Colonic mucosa (tissue), 4 donors: ENCODE data around the gene C9orf153. TPM values are rescaled to one million over a fixed set of nuclear protein-coding genes. Genes with fewer than 3 reads are reported as not detected.

ENCODE experiments used
- DNase-seq: peaks from one replicate; pipeline ENCODE4 v3.0.0-alpha.2; 2020
- H3K27ac ChIP-seq: fragments of 200-600 bp; one replicate; pipeline ENCODE4 v1.8.0; 2021
- H3K27me3 ChIP-seq: fragments of 200-600 bp; one replicate; pipeline ENCODE4 v1.8.0; 2021
- H3K36me3 ChIP-seq: fragments of 200-600 bp; one replicate; pipeline ENCODE4 v1.8.0; 2021
- H3K4me1 ChIP-seq: fragments of 200-600 bp; one replicate; pipeline ENCODE4 v1.8.0; 2021; ENCODE audit warnings: mild to moderate bottlenecking
- H3K4me3 ChIP-seq: fragments of 200-600 bp; one replicate; pipeline ENCODE4 v1.8.0; 2021
- H3K9ac ChIP-seq, 2 donors: one replicate each; pipeline ENCODE4 v1.7.0; 2013; ENCODE audit warnings: control low read depth in 2 of 2, low read depth in 2 of 2, low read length in 2 of 2
- H3K9me3 ChIP-seq: fragments of 200-600 bp; one replicate; pipeline ENCODE4 v1.8.0; 2021
- intact Hi-C: fragments of 100-400 bp; cut with DNase I; formaldehyde crosslinking; loops from one replicate; pipeline ENCODE4 v1.14.1; 2022
- total RNA-seq, 2 donors: library from RNA; stranded (reverse); fragmentation: NEBNext Ultra II Directional in 1 of 2; extraction: Animal tissue kit (Norgen Biotek cat#: 25700) in 1 of 2; gene quantifications; one replicate each; pipeline ENCODE4 v1.2.1, GENCODE V29; 2021
- TF ChIP-seq, protein P1 (sequence below): fragments of 200-600 bp; IDR thresholded peaks from one replicate; pipeline ENCODE4 v1.8.0; 2022; ENCODE audit warnings: antibody characterized with exemption, mild to moderate bottlenecking
- donor health status: healthy.
- donor health status: DM: no; HTN: no; CAD: no.
- donor health status: DM: no; HTN: no; CAD: no.

Gene C9orf153
- total RNA-seq, 2 donors from 2014 or later, result not detected

- Histone ChIP-seq H3K27me3 (no peaks in the 10 kb centered on the region), H3K4me1 (no peaks in the 10 kb centered on the region), H3K9ac (no peak overlapping the region), H3K36me3 (no peaks in the 10 kb centered on the region), H3K4me3 (no peak overlapping the region), H3K27ac (no peak overlapping the region), H3K9me3 (no peaks in the 10 kb centered on the region)
- intact Hi-C loops, result no loop called here
- TF ChIP-seq, protein P1, sequence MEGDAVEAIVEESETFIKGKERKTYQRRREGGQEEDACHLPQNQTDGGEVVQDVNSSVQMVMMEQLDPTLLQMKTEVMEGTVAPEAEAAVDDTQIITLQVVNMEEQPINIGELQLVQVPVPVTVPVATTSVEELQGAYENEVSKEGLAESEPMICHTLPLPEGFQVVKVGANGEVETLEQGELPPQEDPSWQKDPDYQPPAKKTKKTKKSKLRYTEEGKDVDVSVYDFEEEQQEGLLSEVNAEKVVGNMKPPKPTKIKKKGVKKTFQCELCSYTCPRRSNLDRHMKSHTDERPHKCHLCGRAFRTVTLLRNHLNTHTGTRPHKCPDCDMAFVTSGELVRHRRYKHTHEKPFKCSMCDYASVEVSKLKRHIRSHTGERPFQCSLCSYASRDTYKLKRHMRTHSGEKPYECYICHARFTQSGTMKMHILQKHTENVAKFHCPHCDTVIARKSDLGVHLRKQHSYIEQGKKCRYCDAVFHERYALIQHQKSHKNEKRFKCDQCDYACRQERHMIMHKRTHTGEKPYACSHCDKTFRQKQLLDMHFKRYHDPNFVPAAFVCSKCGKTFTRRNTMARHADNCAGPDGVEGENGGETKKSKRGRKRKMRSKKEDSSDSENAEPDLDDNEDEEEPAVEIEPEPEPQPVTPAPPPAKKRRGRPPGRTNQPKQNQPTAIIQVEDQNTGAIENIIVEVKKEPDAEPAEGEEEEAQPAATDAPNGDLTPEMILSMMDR, result no peak
- no peak for DNase-seq
Measured at GRCh38 chr9:86181379-86182315, 77.8 kb downstream of the C9orf153 start.

DNA sequence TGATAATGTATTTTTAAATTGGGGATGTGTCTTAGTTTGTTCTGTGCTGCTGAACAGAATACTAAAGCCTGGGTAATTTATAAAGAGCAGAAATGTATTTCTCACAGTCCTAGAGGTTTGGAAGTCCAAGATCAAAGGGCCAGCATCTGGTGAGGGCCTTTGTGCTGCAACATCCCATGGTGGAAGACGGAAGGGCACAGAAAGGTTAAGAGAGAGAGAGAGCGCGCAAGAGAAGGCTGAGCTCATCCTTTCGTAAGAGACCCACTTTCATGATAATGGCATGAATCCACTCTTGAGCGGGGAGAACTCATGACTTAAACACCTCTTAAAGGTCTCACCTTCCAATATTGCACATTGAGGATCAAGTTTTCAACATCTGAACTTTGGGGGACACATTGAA, 81.0 kb downstream of the C9orf153 start:
- H3K4me1 ChIP-seq, result no peaks in the 10 kb centered on the region
- DNase-seq, result no peak
- H3K9ac ChIP-seq, result no peak overlapping the region
- TF ChIP-seq, protein P1, result no peak
- H3K27me3 ChIP-seq, result no peaks in the 10 kb centered on the region
- H3K27ac ChIP-seq, result no peak overlapping the region
- intact Hi-C loops, result no loop called here
- H3K4me3 ChIP-seq, result no peak overlapping the region
- H3K36me3 ChIP-seq, result no peaks in the 10 kb centered on the region
- no peaks in the 10 kb centered on the region for H3K9me3 ChIP-seq

GRCh38 chr9:86177995-86178394, 81.5 kb downstream of the C9orf153 start:
- H3K9ac ChIP-seq, result no peak overlapping the region
- TF ChIP-seq, protein P1, result no peak
- intact Hi-C loops, result no loop called here

GRCh38 chr9:86176468-86176867, 83.0 kb downstream of the C9orf153 start:
- H3K27ac ChIP-seq, result no peak overlapping the region
- no peak overlapping the region for H3K9ac ChIP-seq
- no peaks in the 10 kb centered on the region for H3K4me1 ChIP-seq
- no peak overlapping the region for H3K4me3 ChIP-seq
- H3K36me3 ChIP-seq, result no peaks in the 10 kb centered on the region
- no peaks in the 10 kb centered on the region for H3K9me3 ChIP-seq
- DNase-seq, result no peak
- no peaks in the 10 kb centered on the region for H3K27me3 ChIP-seq
- TF ChIP-seq, protein P1, result no peak
- intact Hi-C loops, result no loop called here

More at GRCh38 chr9:86177995-86178394, 81.5 kb downstream of the C9orf153 start:
- no peaks in the 10 kb centered on the region for H3K9me3 ChIP-seq
- no peak overlapping the region for H3K27ac ChIP-seq
- no peak for DNase-seq
- no peaks in the 10 kb centered on the region for H3K27me3 ChIP-seq
- no peak overlapping the region for H3K4me3 ChIP-seq
- H3K36me3 ChIP-seq, result no peaks in the 10 kb centered on the region
- H3K4me1 ChIP-seq, result no peaks in the 10 kb centered on the region

DNA sequence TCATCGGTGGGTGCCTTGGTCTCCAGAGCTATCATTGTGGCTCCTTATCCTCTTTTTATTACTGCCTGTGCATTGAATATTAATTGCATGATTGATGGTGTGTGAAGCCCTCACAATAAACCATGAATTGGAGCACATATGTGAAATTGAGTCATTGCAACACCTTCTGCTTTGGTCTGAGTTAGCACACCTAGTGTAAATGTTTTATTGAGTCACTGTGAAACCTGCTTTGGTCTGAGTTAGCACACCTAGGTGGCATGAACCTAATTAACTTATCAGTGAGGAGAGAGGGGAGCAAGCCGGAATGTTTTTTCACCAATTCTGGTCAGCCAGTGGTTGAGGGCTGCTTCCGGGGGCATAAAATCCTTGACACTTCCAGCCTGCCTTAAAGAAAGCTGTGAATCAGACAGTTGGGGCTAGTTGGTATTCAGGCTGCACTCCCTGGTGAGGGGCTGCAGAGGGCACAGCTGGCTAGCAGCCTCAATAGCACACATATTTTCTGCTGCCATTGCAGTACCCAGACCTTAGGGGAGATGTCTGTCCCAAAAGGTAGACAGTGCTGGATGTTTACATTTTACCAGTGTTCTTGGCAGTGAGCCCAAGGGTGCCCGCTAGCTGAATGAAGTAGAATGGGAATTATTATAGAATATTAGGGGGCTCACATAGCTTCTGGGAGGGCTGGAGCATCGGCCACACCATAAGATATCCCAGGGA, 83.6 kb downstream of the C9orf153 start:
- H3K27me3 ChIP-seq, result no peaks in the 10 kb centered on the region
- H3K27ac ChIP-seq, result no peak overlapping the region
- TF ChIP-seq, protein P1, result no peak
- no peak overlapping the region for H3K4me3 ChIP-seq
- intact Hi-C loops, result no loop called here
- H3K9ac ChIP-seq, result no peak overlapping the region
- no peaks in the 10 kb centered on the region for H3K36me3 ChIP-seq
- no peaks in the 10 kb centered on the region for H3K4me1 ChIP-seq
- H3K9me3 ChIP-seq, result no peaks in the 10 kb centered on the region
- no peak for DNase-seq
